BE2C (cell line): Measurements from ENCODE around the gene EHD4.

Source experiments
- DNase-seq: peaks from one replicate; pipeline ENCODE4 v3.0.0-alpha.2; 2020
- H3K27me3 ChIP-seq: fragments of 250-450 bp; sonication (Bioruptor Pico); 2 replicates; pipeline ENCODE4 v1.5.1; 2020; ENCODE audit warnings: mild to moderate bottlenecking
- H3K36me3 ChIP-seq: fragments of 250-450 bp; sonication (Bioruptor Pico); 2 replicates; pipeline ENCODE4 v1.5.1; 2020; ENCODE audit warnings: mild to moderate bottlenecking
- H3K4me1 ChIP-seq: fragments of 250-450 bp; sonication (Bioruptor Pico); 2 replicates; pipeline ENCODE4 v1.5.1; 2020
- H3K4me3 ChIP-seq: 2 replicates; pipeline ENCODE4 v1.5.1; 2011; ENCODE audit warnings: low read depth, low read length
- H3K9me3 ChIP-seq: fragments of 250-450 bp; sonication (Bioruptor Pico); 2 replicates; pipeline ENCODE4 v1.5.1; 2020
- CTCF ChIP-seq: IDR thresholded peaks from 2 replicates; pipeline ENCODE4 v1.5.1; 2012; ENCODE audit warnings: mild to moderate bottlenecking, low read depth, low read length

EHD4 gene

GRCh38 chr15:41996921-41997592 lies 24.7 kb upstream of the EHD4 start:
- Histone ChIP-seq H3K27me3 (no peaks in the 10 kb centered on the region), H3K4me1 (no peaks in the 10 kb centered on the region), H3K4me3 (no peak overlapping the region), H3K36me3 (no peaks in the 10 kb centered on the region), H3K9me3 (no peaks in the 10 kb centered on the region)
- no peak for DNase-seq
- TF ChIP-seq CTCF, result no peak

GRCh38 chr15:41996376-41996775 lies 24.0 kb upstream of the EHD4 start:
- TF ChIP-seq CTCF, result no peak
- Histone ChIP-seq H3K4me1 (no peaks in the 10 kb centered on the region), H3K27me3 (no peaks in the 10 kb centered on the region), H3K36me3 (no peaks in the 10 kb centered on the region), H3K4me3 (no peak overlapping the region), H3K9me3 (no peaks in the 10 kb centered on the region)
- no peak for DNase-seq

- Histone ChIP-seq H3K36me3 (no peaks in the 10 kb centered on the region), H3K9me3 (no peaks in the 10 kb centered on the region), H3K4me3 (no peak overlapping the region), H3K4me1 (no peaks in the 10 kb centered on the region), H3K27me3 (no peaks in the 10 kb centered on the region)
- DNase-seq, result no peak
- no peak for TF ChIP-seq CTCF
These were observed 23.1 kb upstream of the EHD4 start for GRCh38 chr15:41995476-41995855.

GRCh38 chr15:41994772-41995475 lies 22.6 kb upstream of the EHD4 start:
- TF ChIP-seq CTCF, result no peak
- no peaks in the 10 kb centered on the region for H3K27me3 ChIP-seq
- H3K4me3 ChIP-seq, result no peak overlapping the region
- no peaks in the 10 kb centered on the region for H3K9me3 ChIP-seq
- DNase-seq, result no peak
- H3K4me1 ChIP-seq, result no peaks in the 10 kb centered on the region
- no peaks in the 10 kb centered on the region for H3K36me3 ChIP-seq

GRCh38 chr15:41994171-41994650 lies 21.9 kb upstream of the EHD4 start:
- H3K36me3 ChIP-seq, result no peaks in the 10 kb centered on the region
- DNase-seq, result no peak
- H3K4me1 ChIP-seq, result no peaks in the 10 kb centered on the region
- H3K9me3 ChIP-seq, result no peaks in the 10 kb centered on the region
- no peak overlapping the region for H3K4me3 ChIP-seq
- TF ChIP-seq CTCF, result no peak
- no peaks in the 10 kb centered on the region for H3K27me3 ChIP-seq

- peak; percentile 35 for DNase-seq
- Histone ChIP-seq H3K4me1 (no peaks in the 10 kb centered on the region), H3K27me3 (no peaks in the 10 kb centered on the region), H3K4me3 (no peak overlapping the region), H3K36me3 (no peaks in the 10 kb centered on the region), H3K9me3 (no peaks in the 10 kb centered on the region)
- no peak for TF ChIP-seq CTCF
These were observed 21.3 kb upstream of the EHD4 start for GRCh38 chr15:41993472-41994170.
